Measurements from ENCODE around the gene RNF144B.

RNF144B gene

GRCh38 chr6:18509871-18510643 lies 122.9 kb downstream of the RNF144B start:
- no peak for DNase-seq (ENCODE audit: low read depth, low spot score)

- no peak for DNase-seq (ENCODE audit: low read depth, low spot score)
Measured at GRCh38 chr6:18510644-18511033, 123.5 kb downstream of the RNF144B start.

GRCh38 chr6:18511211-18511610 lies 124.1 kb downstream of the RNF144B start:
- DNase-seq (ENCODE audit: low read depth, low spot score): no peak

DNA sequence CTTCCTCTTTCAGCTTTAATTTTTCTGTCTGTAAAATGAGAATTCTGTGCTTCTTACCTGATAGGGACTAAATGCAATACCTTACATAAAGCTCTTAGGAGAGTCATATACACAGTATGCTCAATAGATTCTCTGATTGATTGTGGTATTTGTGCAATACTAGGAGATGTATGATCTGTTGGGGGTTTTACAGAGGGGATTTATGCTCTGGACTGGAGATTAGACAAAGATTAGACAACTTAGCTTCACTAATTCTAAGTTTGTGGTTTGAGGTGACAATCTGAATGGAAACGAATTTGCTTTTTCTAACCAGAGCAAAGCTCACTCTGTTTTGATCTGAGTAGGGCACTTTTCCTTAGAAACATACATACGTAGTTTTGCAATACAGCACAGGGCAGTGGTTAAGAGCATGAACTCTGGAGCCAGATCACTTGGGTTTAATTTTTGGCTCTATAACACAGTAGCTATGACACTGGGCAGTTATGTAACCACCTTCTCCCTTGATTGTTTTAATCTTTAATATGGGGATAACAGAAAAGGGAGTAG lies 126.2 kb downstream of the RNF144B start:
- DNase-seq (ENCODE audit: low read depth, low spot score): no peak

GRCh38 chr6:18514180-18514579 lies 127.0 kb downstream of the RNF144B start:
- DNase-seq (ENCODE audit: low read depth, low spot score): no peak

GRCh38 chr6:18515767-18516166 lies 128.6 kb downstream of the RNF144B start:
- no peak for DNase-seq (ENCODE audit: low read depth, low spot score)

Measured in activated CD4-positive, CD25-positive, alpha-beta regulatory T cell treated with anti-CD3 and anti-CD28 coated beads, Interleukin-2, amount 50 U/mL, for 16 hours (primary cell).